ENCODE data around the gene MRPL40. TPM values are rescaled to one million over a fixed set of nuclear protein-coding genes. Genes with fewer than 3 reads are reported as not detected.

MRPL40 gene
- total RNA-seq, 2 experiments from 2014 or later, result 39.8 to 40.9 TPM

GRCh38 chr22:19406281-19406811, 26.0 kb upstream of the MRPL40 start:
- POLR2A ChIA-PET, result interaction anchor here (1.0 kb wide), 1 partner anchor 25 kb away, joined by 3 read pairs; the partner anchor contains the start of gene HIRA
- no peak overlapping the region for H3K4me3 Mint-ChIP-seq
- CTCF ChIA-PET, result no interaction called here
- ATAC-seq, result no peak
- peaks cover 42% of the 10 kb centered on the region for H3K36me3 Mint-ChIP-seq (ENCODE audit: low read depth)
- H3K27ac Mint-ChIP-seq, result no peak overlapping the region
- no peak for TF ChIP-seq CTCF (IDR thresholded peaks at IDR 0.05)
- intact Hi-C loops (cut with micrococcal nuclease), result no loop called here
- no peak for DNase-seq
- H3K9me3 Mint-ChIP-seq, result no peaks in the 10 kb centered on the region
- H3K27me3 Mint-ChIP-seq, result no peaks in the 10 kb centered on the region
- no peaks in the 10 kb centered on the region for H3K4me1 Mint-ChIP-seq (ENCODE audit: low read depth)

GRCh38 chr22:19406846-19407245, 25.5 kb upstream of the MRPL40 start:
- Mint-ChIP-seq H3K27me3 (no peaks in the 10 kb centered on the region), H3K27ac (no peak overlapping the region), H3K4me1 (ENCODE audit: low read depth) (no peaks in the 10 kb centered on the region), H3K4me3 (no peak overlapping the region), H3K9me3 (no peaks in the 10 kb centered on the region), H3K36me3 (ENCODE audit: low read depth) (peaks cover 39% of the 10 kb centered on the region)
- POLR2A ChIA-PET, result no interaction called here
- TF ChIP-seq CTCF (IDR thresholded peaks at IDR 0.05), result no peak
- no peak for ATAC-seq
- no peak for DNase-seq
- CTCF ChIA-PET, result no interaction called here
- intact Hi-C loops (cut with micrococcal nuclease), result no loop called here

- no peaks in the 10 kb centered on the region for H3K27me3 Mint-ChIP-seq
- no peaks in the 10 kb centered on the region for H3K9me3 Mint-ChIP-seq
- no peak for ATAC-seq
- intact Hi-C loops (cut with micrococcal nuclease), result no loop called here
- H3K36me3 Mint-ChIP-seq (ENCODE audit: low read depth), result peaks cover 37% of the 10 kb centered on the region
- TF ChIP-seq CTCF (IDR thresholded peaks at IDR 0.05), result no peak
- peaks cover 5% of the 10 kb centered on the region for H3K4me1 Mint-ChIP-seq (ENCODE audit: low read depth)
- no peak overlapping the region for H3K4me3 Mint-ChIP-seq
- ChIA-PET CTCF (interaction anchor here (1.0 kb wide), 1 partner anchor 264 kb away, joined by 3 read pairs; the partner anchor contains the start of gene ESS2), POLR2A (no interaction called here)
- no peak for DNase-seq
- no peak overlapping the region for H3K27ac Mint-ChIP-seq
Observed at GRCh38 chr22:19407649-19408606, 24.4 kb upstream of the MRPL40 start.

GRCh38 chr22:19410941-19411689, 21.2 kb upstream of the MRPL40 start:
- ATAC-seq, result no peak
- no peak for TF ChIP-seq CTCF (IDR thresholded peaks at IDR 0.05)
- no peak for DNase-seq
- Mint-ChIP-seq H3K27me3 (no peaks in the 10 kb centered on the region), H3K4me1 (ENCODE audit: low read depth) (peaks cover 13% of the 10 kb centered on the region), H3K36me3 (ENCODE audit: low read depth) (peaks cover 28% of the 10 kb centered on the region), H3K9me3 (no peaks in the 10 kb centered on the region), H3K4me3 (no peak overlapping the region), H3K27ac (no peak overlapping the region)
- intact Hi-C loops (cut with micrococcal nuclease), result no loop called here
- CTCF ChIA-PET, result interaction anchor here (0.6 kb wide), 1 partner anchor 27 kb away, joined by 3 read pairs; no protein-coding TSS in a partner anchor
- POLR2A ChIA-PET, result interaction anchor here (2.0 kb wide), 1 partner anchor 20 kb away, joined by 6 read pairs; the partner anchor contains the start of genes HIRA and MRPL40
